ENCODE measurements around the gene IGSF8. TPM values are rescaled to one million over a fixed set of nuclear protein-coding genes. Genes with fewer than 3 reads are reported as not detected.
"Not testable (repeated sequence)": the region's sequence is repeated elsewhere in the genome, so short reads cannot be mapped to it uniquely, and the experiment has no call there.

IGSF8 gene
- total RNA-seq, 6 experiments from 2014 or later: 27.5 to 45.7 (median 29.4) TPM

DNA sequence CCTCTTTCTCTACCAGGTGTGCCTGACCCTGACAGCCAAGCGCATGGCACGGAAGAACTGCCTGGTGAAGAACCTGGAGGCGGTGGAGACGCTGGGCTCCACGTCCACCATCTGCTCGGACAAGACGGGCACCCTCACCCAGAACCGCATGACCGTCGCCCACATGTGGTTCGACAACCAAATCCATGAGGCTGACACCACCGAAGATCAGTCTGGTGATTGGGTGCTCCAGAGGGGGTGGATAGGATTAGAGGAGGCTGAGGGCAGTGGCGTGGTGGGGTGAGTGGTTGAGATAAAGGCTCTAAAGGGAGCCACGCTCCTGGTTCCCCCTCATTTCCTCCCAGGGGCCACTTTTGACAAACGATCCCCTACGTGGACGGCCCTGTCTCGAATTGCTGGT is 30.2 kb upstream of the IGSF8 start:
- no peaks in the 10 kb centered on the region for H3K36me3 ChIP-seq
- H3K9me3 ChIP-seq: no peaks in the 10 kb centered on the region
- H3K4me1 ChIP-seq: no peaks in the 10 kb centered on the region
- ATAC-seq (no peak), DNase-seq (no peak)
- no peak overlapping the region for H3K4me3 ChIP-seq
- WGBS (ENCODE audit: insufficient coverage, low coverage, low lambda C conversion rate, missing lambda C conversion rate): 90% methylated on average over 12 of the region's 18 CpGs
- no peaks in the 10 kb centered on the region for H3K27me3 ChIP-seq
- TF ChIP-seq, protein P1, sequence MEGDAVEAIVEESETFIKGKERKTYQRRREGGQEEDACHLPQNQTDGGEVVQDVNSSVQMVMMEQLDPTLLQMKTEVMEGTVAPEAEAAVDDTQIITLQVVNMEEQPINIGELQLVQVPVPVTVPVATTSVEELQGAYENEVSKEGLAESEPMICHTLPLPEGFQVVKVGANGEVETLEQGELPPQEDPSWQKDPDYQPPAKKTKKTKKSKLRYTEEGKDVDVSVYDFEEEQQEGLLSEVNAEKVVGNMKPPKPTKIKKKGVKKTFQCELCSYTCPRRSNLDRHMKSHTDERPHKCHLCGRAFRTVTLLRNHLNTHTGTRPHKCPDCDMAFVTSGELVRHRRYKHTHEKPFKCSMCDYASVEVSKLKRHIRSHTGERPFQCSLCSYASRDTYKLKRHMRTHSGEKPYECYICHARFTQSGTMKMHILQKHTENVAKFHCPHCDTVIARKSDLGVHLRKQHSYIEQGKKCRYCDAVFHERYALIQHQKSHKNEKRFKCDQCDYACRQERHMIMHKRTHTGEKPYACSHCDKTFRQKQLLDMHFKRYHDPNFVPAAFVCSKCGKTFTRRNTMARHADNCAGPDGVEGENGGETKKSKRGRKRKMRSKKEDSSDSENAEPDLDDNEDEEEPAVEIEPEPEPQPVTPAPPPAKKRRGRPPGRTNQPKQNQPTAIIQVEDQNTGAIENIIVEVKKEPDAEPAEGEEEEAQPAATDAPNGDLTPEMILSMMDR (IDR thresholded peaks at IDR 0.05): no peak
- no peak for TF ChIP-seq POLR2A (IDR thresholded peaks at IDR 0.05)
- intact Hi-C loops (cut with DNase I): no loop called here
- no peak overlapping the region for H3K27ac ChIP-seq

DNA sequence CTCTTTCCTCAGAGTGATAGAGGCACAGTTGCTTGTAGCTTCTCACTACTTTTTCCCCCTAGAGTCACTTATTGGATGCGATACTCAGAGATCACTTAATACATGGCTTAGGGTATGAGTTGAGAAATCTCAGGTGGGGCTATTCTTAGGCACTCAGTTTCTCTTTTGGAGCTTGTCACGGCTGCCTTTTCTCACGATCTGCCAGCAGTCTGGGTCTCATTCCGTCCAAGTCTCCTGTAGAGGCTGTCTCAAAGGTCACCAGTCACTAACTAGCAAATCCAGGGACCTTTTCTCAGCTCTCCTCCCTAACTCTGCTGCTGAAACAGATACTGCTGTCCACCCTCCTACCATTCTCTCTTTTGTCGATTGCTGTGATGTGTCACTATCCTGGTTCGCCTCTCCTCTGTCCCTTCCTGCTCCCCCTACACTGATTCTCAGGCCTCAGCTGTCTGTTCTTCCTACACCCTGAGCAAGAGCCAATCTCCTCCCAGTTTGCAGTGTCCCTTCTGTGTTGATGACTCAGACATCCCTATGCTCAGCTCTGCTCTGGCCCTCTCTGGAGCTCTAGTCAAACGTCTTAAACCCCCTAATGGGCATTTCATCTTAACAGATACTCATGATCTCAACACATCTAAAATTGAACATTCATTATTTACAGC is 29.6 kb upstream of the IGSF8 start:
- ATAC-seq (peak in 1 of 4 donors; percentile 35), DNase-seq (no peak)
- Histone ChIP-seq H3K27ac (no peak overlapping the region), H3K4me1 (no peaks in the 10 kb centered on the region), H3K9me3 (no peaks in the 10 kb centered on the region), H3K4me3 (no peak overlapping the region), H3K27me3 (no peaks in the 10 kb centered on the region), H3K36me3 (no peaks in the 10 kb centered on the region)
- 51% methylated on average over 6 of the region's 7 CpGs for WGBS (ENCODE audit: insufficient coverage, low coverage, low lambda C conversion rate, missing lambda C conversion rate)
- intact Hi-C loops (cut with DNase I): no loop called here
- TF ChIP-seq, protein P1 (IDR thresholded peaks at IDR 0.05): no peak
- TF ChIP-seq POLR2A (IDR thresholded peaks at IDR 0.05): no peak

DNA sequence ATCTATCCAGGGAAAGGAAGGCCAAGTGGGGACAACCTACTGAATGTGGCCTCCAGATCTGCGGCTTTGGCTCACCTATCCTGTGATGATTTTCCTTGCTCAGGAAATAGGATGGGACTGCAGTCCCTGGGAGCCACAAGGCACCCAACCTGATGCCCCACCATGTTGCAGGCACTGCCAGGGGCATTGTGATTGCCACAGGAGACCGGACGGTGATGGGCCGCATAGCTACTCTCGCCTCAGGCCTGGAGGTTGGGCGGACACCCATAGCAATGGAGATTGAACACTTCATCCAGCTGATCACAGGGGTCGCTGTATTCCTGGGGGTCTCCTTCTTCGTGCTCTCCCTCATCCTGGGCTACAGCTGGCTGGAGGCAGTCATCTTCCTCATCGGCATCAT is 29.0 kb upstream of the IGSF8 start:
- Histone ChIP-seq H3K27me3 (no peaks in the 10 kb centered on the region), H3K9me3 (no peaks in the 10 kb centered on the region), H3K4me1 (no peaks in the 10 kb centered on the region), H3K27ac (no peak overlapping the region), H3K4me3 (no peak overlapping the region), H3K36me3 (no peaks in the 10 kb centered on the region)
- DNase-seq (no peak), ATAC-seq (no peak)
- intact Hi-C loops (cut with DNase I): no loop called here
- 61% methylated on average over 2 of the region's 9 CpGs for WGBS (ENCODE audit: insufficient coverage, low coverage, low lambda C conversion rate, missing lambda C conversion rate)
- TF ChIP-seq, protein P1 (IDR thresholded peaks at IDR 0.05): no peak
- TF ChIP-seq POLR2A (IDR thresholded peaks at IDR 0.05): no peak

DNA sequence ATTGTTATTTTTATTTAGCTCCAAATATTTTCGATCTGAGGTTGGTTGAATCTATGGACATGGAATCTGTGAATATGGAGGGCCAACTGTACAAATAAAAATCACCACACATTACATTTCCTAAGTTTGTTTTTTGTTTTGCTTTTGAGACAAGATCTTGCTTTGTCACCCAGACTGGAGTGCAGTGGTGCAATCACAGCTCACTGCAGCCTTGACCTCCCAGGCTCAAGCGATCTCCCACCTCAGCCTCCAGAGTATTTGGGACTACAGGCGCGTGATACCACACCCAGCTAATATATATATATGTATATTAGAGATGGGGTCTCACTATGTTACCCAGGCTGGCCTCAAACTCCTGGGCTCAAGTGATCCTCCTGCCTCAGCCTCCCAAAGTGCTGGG is 27.9 kb upstream of the IGSF8 start:
- ATAC-seq: not testable (repeated sequence)

DNA sequence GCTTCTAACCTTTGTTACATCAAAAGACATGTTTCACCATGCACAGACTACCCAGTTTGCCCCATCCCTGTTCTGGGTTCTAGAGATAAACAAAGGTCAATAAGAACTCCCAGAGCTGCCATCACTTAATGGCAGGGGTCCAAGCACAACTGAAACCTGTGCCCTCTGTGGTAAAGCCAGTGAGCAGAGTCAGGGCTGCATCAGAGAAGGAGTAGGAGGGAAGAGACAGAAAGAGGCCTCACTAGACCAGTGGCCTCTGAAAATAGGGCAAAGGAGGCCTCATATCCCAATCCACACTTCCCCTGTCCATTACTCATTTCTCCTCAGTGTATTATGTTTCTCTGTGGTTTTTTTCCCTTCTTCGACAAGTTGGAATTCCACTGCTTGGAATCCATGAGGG is 27.3 kb upstream of the IGSF8 start:
- DNase-seq (no peak), ATAC-seq (no peak)
- H3K4me1 ChIP-seq: no peaks in the 10 kb centered on the region
- 79% methylated on average over 1 of the region's 1 CpG for WGBS (ENCODE audit: insufficient coverage, low coverage, low lambda C conversion rate, missing lambda C conversion rate)
- intact Hi-C loops (cut with DNase I): no loop called here
- no peaks in the 10 kb centered on the region for H3K9me3 ChIP-seq
- no peaks in the 10 kb centered on the region for H3K36me3 ChIP-seq
- H3K4me3 ChIP-seq: no peak overlapping the region
- no peaks in the 10 kb centered on the region for H3K27me3 ChIP-seq
- TF ChIP-seq, protein P1 (IDR thresholded peaks at IDR 0.05): no peak
- no peak overlapping the region for H3K27ac ChIP-seq

More for the DNA sequence above, 27.9 kb upstream of the IGSF8 start:
- H3K9me3 ChIP-seq; intact Hi-C loops (cut with DNase I); H3K36me3 ChIP-seq; H3K4me1 ChIP-seq; DNase-seq; H3K4me3 ChIP-seq; H3K27ac ChIP-seq; H3K27me3 ChIP-seq: not testable (repeated sequence)
- 75% methylated on average over 4 of the region's 4 CpGs for WGBS (ENCODE audit: insufficient coverage, low coverage, low lambda C conversion rate, missing lambda C conversion rate)
